VCaP (cell line): Measurements from ENCODE around the gene ATP5MG.
A peak's percentile ranks its signal among the peaks of the same experiment; 100 is the strongest.

Source experiments
- H3K27ac ChIP-seq: fragments of 450-650 bp; 2 replicates; pipeline ENCODE4 v1.5.1; 2017
- CTCF ChIP-seq: fragments of 450-650 bp; conservative IDR thresholded peaks from 2 replicates; pipeline ENCODE4 v1.5.1; 2017; ENCODE audit warnings: mild to moderate bottlenecking, moderate library complexity

The ATP5MG gene

GRCh38 chr11:118443590-118444218 lies 42.3 kb downstream of the ATP5MG start:
- TF ChIP-seq CTCF, result no peak
- H3K27ac ChIP-seq, result 0 out of 2 replicates have a peak overlapping the region, but pooled peaks have one; percentile 0

DNA sequence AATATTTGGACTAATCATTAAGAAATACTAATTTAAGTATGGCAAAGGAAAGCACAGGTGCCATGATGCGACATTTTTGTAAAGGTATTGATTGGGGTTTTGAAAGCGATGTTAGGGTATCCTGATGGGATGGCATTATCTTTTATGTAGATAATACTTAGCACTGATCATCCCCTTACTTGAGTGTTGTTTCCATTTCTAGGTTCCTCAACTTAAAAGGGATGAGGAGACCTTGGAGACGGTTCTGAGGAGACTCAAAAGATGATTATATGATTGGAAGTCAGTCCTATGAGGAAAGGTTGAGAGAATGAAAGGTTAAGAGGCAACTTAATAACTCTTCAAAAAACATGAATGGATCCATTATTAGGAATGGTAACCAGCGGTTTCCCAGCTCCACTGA lies 46.0 kb downstream of the ATP5MG start:
- H3K27ac ChIP-seq, result no peak overlapping the region
- TF ChIP-seq CTCF, result no peak

DNA sequence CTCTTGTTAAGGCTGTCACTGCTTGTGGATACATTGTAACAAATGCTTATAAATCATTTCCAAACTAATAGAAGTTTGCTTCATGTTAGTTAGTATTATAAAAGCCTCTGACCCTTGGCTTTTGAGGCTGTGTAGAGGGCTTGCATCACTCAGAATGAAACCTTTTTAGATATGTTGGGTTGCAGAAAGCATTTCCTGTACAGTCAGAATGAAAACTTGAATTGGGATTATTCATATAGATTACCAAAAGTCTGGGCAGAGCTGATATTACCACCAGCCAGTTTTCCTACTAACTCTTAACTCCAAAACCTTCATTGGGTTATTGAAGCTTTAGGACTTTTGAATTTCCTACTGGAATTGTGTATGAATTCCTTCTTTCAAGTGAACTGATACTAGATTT lies 46.9 kb downstream of the ATP5MG start:
- no peak for TF ChIP-seq CTCF
- no peak overlapping the region for H3K27ac ChIP-seq

DNA sequence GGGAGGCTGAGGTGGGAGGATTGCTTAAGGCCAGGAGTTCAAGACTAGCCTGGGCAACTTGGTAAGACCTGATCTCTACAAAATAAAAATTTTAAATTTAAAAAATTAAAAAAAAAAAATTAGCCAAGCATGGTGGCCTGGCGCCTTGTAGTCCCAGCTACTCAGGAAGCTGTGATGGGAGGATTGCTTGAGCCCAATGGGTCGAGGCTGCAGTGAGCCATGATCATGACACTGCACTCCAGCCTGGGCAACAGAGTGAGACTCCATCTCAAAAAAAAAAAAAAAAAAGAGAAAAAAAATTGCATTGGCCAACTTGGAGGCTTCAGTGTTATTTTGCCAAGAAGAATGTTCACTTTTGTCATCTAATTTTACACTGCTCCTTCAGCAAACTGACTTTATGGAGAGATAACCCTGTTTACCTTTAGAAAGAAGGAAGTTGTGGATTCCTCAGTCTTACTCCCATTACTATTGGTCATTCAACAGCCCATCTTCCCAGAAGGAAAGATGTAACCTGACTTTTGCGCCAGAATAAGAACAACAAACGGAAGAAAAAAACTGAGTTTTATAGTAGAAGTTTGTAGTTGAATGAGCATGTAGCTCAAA lies 48.0 kb downstream of the ATP5MG start:
- TF ChIP-seq CTCF, result no peak
- peak overlapping the region; percentile 51 for H3K27ac ChIP-seq

GRCh38 chr11:118450451-118450850 lies 49.0 kb downstream of the ATP5MG start:
- no peak for TF ChIP-seq CTCF
- H3K27ac ChIP-seq, result peak overlapping the region; percentile 51
